Activated CD4-positive, alpha-beta memory T cell treated with anti-CD3 and anti-CD28 coated beads for 36 hours (primary cell): ENCODE measurements around the gene TAF1B. TPM values are rescaled to one million over a fixed set of nuclear protein-coding genes. Genes with fewer than 3 reads are reported as not detected.
"Not testable (repeated sequence)": the region's sequence is repeated elsewhere in the genome, so short reads cannot be mapped to it uniquely, and the experiment has no call there.

Experiments
- CTCF ChIA-PET: fragments of 350-600 bp; sonication (Branson Sonifier 250); formaldehyde crosslinking; loops from one replicate; lab custom pipeline; 2021; ENCODE audit warnings: antibody characterized with exemption, inconsistent platforms; lab: Charles Lee
- POLR2A ChIA-PET: fragments of 350-600 bp; sonication (Branson Sonifier 250); formaldehyde crosslinking; loops from one replicate; lab custom pipeline; 2021; ENCODE audit warnings: antibody characterized with exemption; lab: Charles Lee
- DNase-seq: peaks from one replicate; pipeline ENCODE4 v3.0.0-alpha.2; 2020
- H3K27ac Mint-ChIP-seq: one replicate; pipeline ENCODE4 v1.8.0; 2021; ENCODE audit warnings: mixed read lengths
- H3K27me3 Mint-ChIP-seq: one replicate; pipeline ENCODE4 v1.8.0; 2021; ENCODE audit warnings: mixed read lengths
- H3K36me3 Mint-ChIP-seq: one replicate; pipeline ENCODE4 v1.8.0; 2021; ENCODE audit warnings: mixed read lengths
- H3K4me1 Mint-ChIP-seq: one replicate; pipeline ENCODE4 v1.8.0; 2021; ENCODE audit warnings: low read depth, mixed read lengths
- H3K4me3 Mint-ChIP-seq: one replicate; pipeline ENCODE4 v1.8.0; 2021; ENCODE audit warnings: mild to moderate bottlenecking, mixed read lengths
- H3K9me3 Mint-ChIP-seq: one replicate; pipeline ENCODE4 v1.8.0; 2021; ENCODE audit warnings: mixed read lengths
- intact Hi-C: fragments of 100-400 bp; cut with micrococcal nuclease; formaldehyde crosslinking; loops from one replicate; pipeline ENCODE4 v1.15.1; 2023
- total RNA-seq, 2 experiments: library from RNA; stranded (reverse); gene quantifications; one replicate each; pipeline ENCODE4 v1.2.3, GENCODE V29; 2021

Gene TAF1B
- total RNA-seq, 2 experiments from 2014 or later, result 32.6 TPM

- Mint-ChIP-seq H3K9me3 (no peaks in the 10 kb centered on the region), H3K4me3 (no peak overlapping the region), H3K27ac (no peak overlapping the region), H3K4me1 (peaks cover 2% of the 10 kb centered on the region), H3K27me3 (no peaks in the 10 kb centered on the region), H3K36me3 (no peaks in the 10 kb centered on the region)
- DNase-seq, result no peak
- intact Hi-C loops, result no loop called here
- POLR2A ChIA-PET, result no interaction called here
- CTCF ChIA-PET, result no interaction called here
Observed at GRCh38 chr2:9837451-9837850, 5.8 kb upstream of the TAF1B start.

- H3K4me1 Mint-ChIP-seq, result peaks cover 7% of the 10 kb centered on the region
- no peaks in the 10 kb centered on the region for H3K9me3 Mint-ChIP-seq
- ChIA-PET CTCF (interaction anchor here (1.6 kb wide), 1 partner anchor 25 kb away, joined by 9 read pairs; no protein-coding TSS in a partner anchor), POLR2A (no interaction called here)
- H3K27me3 Mint-ChIP-seq, result no peaks in the 10 kb centered on the region
- H3K27ac Mint-ChIP-seq, result no peak overlapping the region
- H3K36me3 Mint-ChIP-seq, result no peaks in the 10 kb centered on the region
- no peak for DNase-seq
- no peak overlapping the region for H3K4me3 Mint-ChIP-seq
- intact Hi-C loops, result no loop called here
Observed at GRCh38 chr2:9838391-9838790, 4.9 kb upstream of the TAF1B start.

DNA sequence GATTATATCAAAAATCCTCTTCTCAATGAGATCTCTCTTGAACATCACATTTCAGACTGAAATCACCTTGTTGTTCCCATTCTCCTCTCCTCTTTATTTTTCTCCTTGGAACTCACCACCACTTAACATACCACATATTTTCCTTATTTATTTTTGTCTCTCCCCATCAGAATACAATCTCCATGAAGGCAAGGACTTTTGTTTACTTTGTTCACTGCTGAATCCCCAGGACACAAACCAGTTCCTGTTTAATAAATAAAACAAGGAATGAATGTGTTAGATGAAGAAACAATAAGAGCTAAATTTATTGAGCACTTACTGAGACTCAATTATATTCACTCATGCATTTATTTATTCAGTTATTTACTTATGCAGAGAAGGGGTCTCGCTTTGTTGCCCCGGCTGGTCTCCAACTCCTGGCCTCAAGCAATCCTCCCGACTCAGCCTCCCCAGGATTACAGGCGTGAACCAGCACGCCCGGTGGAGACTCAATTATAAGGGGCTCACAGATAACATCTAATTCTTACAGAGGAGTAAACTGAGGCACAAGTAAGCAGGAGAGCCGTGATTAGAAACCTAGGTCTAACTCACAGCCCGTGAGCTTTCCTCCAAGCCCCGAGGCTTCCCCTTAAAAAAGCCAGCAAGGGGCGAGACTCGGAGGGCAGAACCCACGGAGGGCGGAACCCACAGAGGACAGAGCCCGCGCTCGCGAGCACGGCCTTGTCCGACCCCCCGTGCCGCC is 616 bp upstream of the TAF1B start:
- no peak for DNase-seq
- H3K9me3 Mint-ChIP-seq, result no peaks in the 10 kb centered on the region
- H3K4me1 Mint-ChIP-seq, result peaks cover 40% of the 10 kb centered on the region
- no peaks in the 10 kb centered on the region for H3K27me3 Mint-ChIP-seq
- CTCF ChIA-PET, result interaction anchor here (0.8 to 4.1 kb wide), 8 partner anchors 10 to 206 kb away, joined by 3 to 33 read pairs (median 4); no protein-coding TSS in a partner anchor
- H3K27ac Mint-ChIP-seq, result peak overlapping the region; percentile 89
- H3K36me3 Mint-ChIP-seq, result peaks cover 22% of the 10 kb centered on the region
- intact Hi-C loops, result loop anchor here (1.0 to 5.0 kb wide), 6 partner anchors 55 to 280 kb away; partner anchors contain the start of genes KLF11 and RRM2
- POLR2A ChIA-PET, result interaction anchor here (0.8 to 2.5 kb wide), 16 partner anchors 10 to 462 kb away, joined by 3 to 13 read pairs (median 4); partner anchors contain the start of genes ADAM17, KLF11 and YWHAQ
- peak overlapping the region; percentile 91 for H3K4me3 Mint-ChIP-seq

GRCh38 chr2:9844036-9844483 is 786 bp downstream of the TAF1B start:
- H3K36me3 Mint-ChIP-seq, result peaks cover 23% of the 10 kb centered on the region
- H3K4me1 Mint-ChIP-seq, result peaks cover 42% of the 10 kb centered on the region
- CTCF ChIA-PET, result interaction anchor here (1.6 to 4.1 kb wide), 4 partner anchors 30 to 141 kb away, joined by 4 to 33 read pairs (median 12); no protein-coding TSS in a partner anchor
- H3K4me3 Mint-ChIP-seq, result peak overlapping the region; percentile 91
- intact Hi-C loops, result loop anchor here (1.0 to 5.0 kb wide), 4 partner anchors 62 to 198 kb away; partner anchors contain the start of genes GRHL1 and KLF11
- POLR2A ChIA-PET, result interaction anchor here (0.6 to 2.5 kb wide), 12 partner anchors 9 to 293 kb away, joined by 3 to 13 read pairs (median 6); partner anchors contain the start of genes ADAM17 and YWHAQ
- H3K27ac Mint-ChIP-seq, result peak overlapping the region; percentile 89
- peak; percentile 41 for DNase-seq
- H3K9me3 Mint-ChIP-seq, result no peaks in the 10 kb centered on the region
- no peaks in the 10 kb centered on the region for H3K27me3 Mint-ChIP-seq

- Mint-ChIP-seq H3K4me1 (peaks cover 42% of the 10 kb centered on the region), H3K9me3 (no peaks in the 10 kb centered on the region), H3K36me3 (peaks cover 26% of the 10 kb centered on the region), H3K4me3 (peak overlapping the region; percentile 91), H3K27ac (peak overlapping the region; percentile 89), H3K27me3 (no peaks in the 10 kb centered on the region)
- CTCF ChIA-PET, result interaction anchor here (2.9 to 4.1 kb wide), 2 partner anchors 31 to 45 kb away, joined by 18 to 33 read pairs; no protein-coding TSS in a partner anchor
- POLR2A ChIA-PET, result interaction anchor here (1.0 to 2.5 kb wide), 4 partner anchors 44 to 214 kb away, joined by 3 to 12 read pairs (median 11); no protein-coding TSS in a partner anchor
- DNase-seq, result peak; percentile 27
- intact Hi-C loops, result loop anchor here (1.0 to 5.0 kb wide), 4 partner anchors 62 to 198 kb away; partner anchors contain the start of genes GRHL1 and KLF11
Observed at GRCh38 chr2:9844576-9844975, 1.3 kb downstream of the TAF1B start.

GRCh38 chr2:9846554-9846953 is 3.3 kb downstream of the TAF1B start:
- intact Hi-C loops, result no loop called here

GRCh38 chr2:9847140-9847539 is 3.9 kb downstream of the TAF1B start:
- Mint-ChIP-seq H3K36me3 (peaks cover 43% of the 10 kb centered on the region), H3K9me3 (no peaks in the 10 kb centered on the region), H3K27me3 (no peaks in the 10 kb centered on the region), H3K4me1 (peaks cover 42% of the 10 kb centered on the region), H3K27ac (no peak overlapping the region), H3K4me3 (no peak overlapping the region)
- intact Hi-C loops, result no loop called here
- no peak for DNase-seq
- POLR2A ChIA-PET, result no interaction called here
- CTCF ChIA-PET, result interaction anchor here (0.9 to 1.5 kb wide), 3 partner anchors 47 to 199 kb away, joined by 4 to 7 read pairs (median 4); no protein-coding TSS in a partner anchor

More at GRCh38 chr2:9846554-9846953, 3.3 kb downstream of the TAF1B start:
- POLR2A ChIA-PET, result no interaction called here
- Mint-ChIP-seq H3K9me3 (no peaks in the 10 kb centered on the region), H3K4me1 (peaks cover 42% of the 10 kb centered on the region), H3K36me3 (peaks cover 38% of the 10 kb centered on the region), H3K27ac (no peak overlapping the region), H3K27me3 (no peaks in the 10 kb centered on the region), H3K4me3 (no peak overlapping the region)
- no peak for DNase-seq
- CTCF ChIA-PET, result interaction anchor here (1.1 to 1.5 kb wide), 2 partner anchors 47 to 200 kb away, joined by 4 to 7 read pairs; no protein-coding TSS in a partner anchor

DNA sequence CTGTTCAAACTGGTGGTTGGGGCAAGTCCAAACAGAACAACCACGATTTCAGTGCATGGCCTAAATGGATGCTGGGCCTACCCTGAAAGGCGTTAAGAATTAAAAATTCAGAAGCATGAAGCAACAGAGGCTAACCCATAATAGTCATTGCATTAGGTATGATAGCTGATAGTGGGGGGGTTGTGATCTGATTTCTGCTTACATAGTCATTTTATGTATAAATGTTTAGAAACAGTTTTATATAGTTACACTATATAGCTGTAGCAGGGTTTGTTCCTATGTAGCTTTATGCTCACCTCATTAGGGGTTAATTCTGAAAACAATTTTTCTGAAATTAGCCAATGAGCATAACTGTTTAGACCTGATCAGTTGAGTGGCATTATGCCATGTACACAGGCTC is 9.6 kb downstream of the TAF1B start:
- Mint-ChIP-seq H3K9me3 (peaks cover 11% of the 10 kb centered on the region), H3K4me1 (peaks cover 2% of the 10 kb centered on the region), H3K4me3 (no peak overlapping the region), H3K36me3 (peaks cover 67% of the 10 kb centered on the region), H3K27me3 (no peaks in the 10 kb centered on the region), H3K27ac (no peak overlapping the region)
- intact Hi-C loops, result no loop called here
- no peak for DNase-seq
- ChIA-PET POLR2A (interaction anchor here (1.0 kb wide), 1 partner anchor 9 kb away, joined by 5 read pairs; the partner anchor contains the start of gene TAF1B), CTCF (interaction anchor here (1.6 kb wide), 1 partner anchor 10 kb away, joined by 4 read pairs; the partner anchor contains the start of gene TAF1B)

GRCh38 chr2:9857814-9858729 is 14.8 kb downstream of the TAF1B start:
- no peak for DNase-seq

GRCh38 chr2:9858730-9859068 is 15.4 kb downstream of the TAF1B start:
- H3K27me3 Mint-ChIP-seq, result no peaks in the 10 kb centered on the region
- H3K9me3 Mint-ChIP-seq, result peaks cover 20% of the 10 kb centered on the region
- H3K4me1 Mint-ChIP-seq, result no peaks in the 10 kb centered on the region
- H3K27ac Mint-ChIP-seq, result no peak overlapping the region
- POLR2A ChIA-PET, result no interaction called here
- CTCF ChIA-PET, result interaction anchor here (1.0 kb wide), 1 partner anchor 46 kb away, joined by 3 read pairs; no protein-coding TSS in a partner anchor
- intact Hi-C loops, result no loop called here
- H3K4me3 Mint-ChIP-seq, result no peak overlapping the region
- DNase-seq, result no peak
- peaks cover 68% of the 10 kb centered on the region for H3K36me3 Mint-ChIP-seq

More at GRCh38 chr2:9857814-9858729, 14.8 kb downstream of the TAF1B start:
- Mint-ChIP-seq H3K36me3 (peaks cover 72% of the 10 kb centered on the region), H3K9me3 (peaks cover 16% of the 10 kb centered on the region), H3K4me1 (no peaks in the 10 kb centered on the region), H3K27ac (no peak overlapping the region), H3K27me3 (no peaks in the 10 kb centered on the region), H3K4me3 (no peak overlapping the region)
- intact Hi-C loops, result no loop called here
- ChIA-PET POLR2A (no interaction called here), CTCF (interaction anchor here (1.0 kb wide), 1 partner anchor 45 kb away, joined by 3 read pairs; no protein-coding TSS in a partner anchor)

DNA sequence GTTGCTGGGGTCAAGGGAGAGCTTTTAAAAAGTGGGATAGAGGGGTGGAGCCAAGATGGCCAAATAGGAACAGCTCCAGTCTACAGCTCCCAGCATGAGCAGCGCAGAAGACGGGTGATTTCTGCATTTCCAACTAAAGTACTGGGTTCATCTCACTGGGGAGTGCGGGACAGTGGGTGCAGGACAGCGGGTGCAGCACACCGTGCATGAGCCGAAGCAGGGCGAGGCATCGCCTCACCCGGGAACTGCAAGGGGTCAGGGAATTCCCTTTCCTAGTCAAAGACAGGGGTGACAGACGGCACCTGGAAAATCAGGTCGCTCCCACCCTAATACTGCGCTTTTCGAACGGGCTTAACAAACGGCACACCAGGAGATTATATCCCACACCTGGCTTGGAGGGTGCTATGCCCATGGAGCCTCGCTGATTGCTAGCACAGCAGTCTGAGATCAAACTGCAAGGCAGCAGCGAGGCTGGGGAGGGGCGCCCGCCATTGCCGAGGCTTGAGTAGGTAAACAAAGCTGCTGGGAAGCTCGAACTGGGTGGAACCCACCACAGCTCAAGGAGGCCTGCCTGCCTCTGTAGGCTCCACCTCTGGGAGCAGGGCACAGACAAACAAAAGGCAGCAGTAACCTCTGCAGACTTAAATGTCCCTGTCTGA is 17.8 kb downstream of the TAF1B start:
- Mint-ChIP-seq H3K9me3 (peaks cover 20% of the 10 kb centered on the region), H3K36me3 (peaks cover 50% of the 10 kb centered on the region)
- H3K27me3 Mint-ChIP-seq, H3K4me3 Mint-ChIP-seq, H3K4me1 Mint-ChIP-seq, H3K27ac Mint-ChIP-seq, intact Hi-C loops, POLR2A ChIA-PET, DNase-seq: not testable (repeated sequence)
- CTCF ChIA-PET, result interaction anchor here (1.1 kb wide), 1 partner anchor 123 kb away, joined by 4 read pairs; no protein-coding TSS in a partner anchor
